ENCODE results near the gene NPTXR.
"Not testable (repeated sequence)": the region's sequence is repeated elsewhere in the genome, so short reads cannot be mapped to it uniquely, and the experiment has no call there.

Gene NPTXR

DNA sequence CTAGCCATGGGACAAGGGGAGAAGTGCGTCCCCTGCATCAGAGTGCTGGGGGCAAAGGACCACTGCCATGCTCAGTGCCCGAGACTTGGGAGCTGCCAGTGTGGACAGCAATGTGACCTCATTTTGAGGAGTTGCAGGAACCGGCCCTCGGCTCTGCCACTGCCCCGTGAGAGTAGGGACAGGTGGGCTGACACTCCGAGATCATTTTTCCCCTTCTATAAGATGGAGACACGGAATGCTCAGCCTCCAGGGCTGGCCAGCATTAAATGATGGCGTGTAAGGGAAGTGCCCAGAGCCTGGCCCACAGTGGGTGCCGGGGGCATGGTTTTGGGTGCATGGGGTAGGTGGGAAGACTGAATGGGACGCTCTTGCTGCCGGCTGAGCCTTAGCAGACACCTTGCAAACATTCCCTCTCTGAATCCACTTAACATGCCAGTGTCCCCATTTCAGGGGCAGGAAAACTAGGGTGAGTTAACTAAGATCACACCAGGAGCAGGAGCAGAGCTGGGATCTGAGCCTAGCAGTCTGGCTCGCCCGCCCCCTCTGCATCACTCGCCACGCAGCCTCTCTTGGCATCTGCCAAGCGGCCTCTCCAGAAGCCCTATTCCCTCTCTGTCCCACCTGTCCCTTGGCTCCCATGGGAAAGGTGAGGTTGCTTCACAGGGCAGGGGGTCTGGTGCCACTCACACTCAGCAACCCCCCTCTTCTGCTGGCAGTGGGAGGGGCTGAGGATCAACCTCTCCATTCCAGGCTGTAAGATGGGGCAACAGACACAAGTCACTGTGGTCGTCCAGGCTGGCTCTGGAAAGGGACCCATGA, 13.6 kb downstream of the NPTXR start:
- DNase-seq: no peak

DNA sequence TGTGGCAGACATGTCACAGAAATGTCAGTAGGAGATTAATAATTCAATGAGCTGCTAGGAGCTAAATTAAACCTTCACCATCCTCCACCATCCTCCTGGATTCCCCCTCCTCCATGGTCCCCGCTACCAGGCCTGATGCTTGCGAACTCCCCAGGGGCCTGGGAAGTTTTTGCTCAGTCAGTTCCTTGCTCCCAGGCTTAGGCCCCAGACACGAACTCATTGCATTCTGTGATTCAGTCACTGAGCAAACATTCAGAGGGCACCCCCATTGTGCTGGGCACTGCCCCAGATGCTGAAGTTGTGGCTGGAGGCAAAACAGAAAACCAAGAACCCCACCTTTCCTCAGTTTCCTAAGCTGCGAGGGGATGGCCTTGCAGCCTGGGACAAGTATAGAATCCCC, 14.3 kb downstream of the NPTXR start:
- no peak for DNase-seq

DNA sequence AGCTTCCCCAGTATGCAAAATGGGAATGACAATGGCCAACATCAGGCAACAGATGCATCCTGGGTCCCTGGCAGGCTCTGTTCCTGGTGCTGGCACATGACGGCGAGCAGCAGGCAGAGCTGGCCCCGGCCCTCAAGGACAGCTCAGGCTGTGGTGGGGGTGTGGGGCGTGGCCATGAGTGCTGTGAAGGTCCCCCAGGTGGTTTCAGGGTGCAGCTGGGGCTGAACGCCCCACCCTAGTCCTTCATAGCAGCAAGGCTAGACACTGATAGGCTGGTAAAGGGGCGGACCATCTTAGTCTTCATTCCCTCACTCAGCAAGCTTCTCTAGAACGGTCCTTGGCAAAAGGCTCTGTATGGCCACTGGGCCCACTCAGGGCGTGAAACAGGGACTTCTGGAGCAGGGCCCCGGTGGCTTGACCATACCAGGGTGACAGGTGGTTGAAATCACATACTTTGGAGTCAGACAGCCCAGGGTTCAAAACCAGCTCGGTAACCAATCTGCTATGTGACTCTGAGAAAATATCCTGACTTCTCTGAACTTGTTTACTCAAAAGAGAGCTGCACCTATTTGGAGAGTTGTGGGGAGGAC, 15.1 kb downstream of the NPTXR start:
- no peak for DNase-seq

DNA sequence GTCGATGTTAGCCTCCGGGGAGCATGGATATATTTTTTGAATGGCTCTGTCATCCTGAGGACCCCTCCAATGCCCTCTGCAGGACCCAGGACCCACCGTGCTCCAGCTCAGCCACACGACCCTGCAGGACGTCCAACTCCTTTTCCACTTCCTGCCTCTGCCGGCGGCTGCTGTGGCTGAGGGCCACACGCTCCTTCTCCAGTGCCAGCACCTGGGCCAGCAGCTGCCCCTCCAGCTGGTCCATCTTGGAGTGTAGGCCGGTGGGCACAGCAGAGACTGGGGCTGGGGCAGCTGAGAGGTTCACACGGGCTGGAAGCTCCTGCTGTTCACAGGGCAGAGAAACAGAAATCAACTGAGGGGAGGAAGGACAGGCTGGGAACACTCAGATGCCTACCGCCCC, 15.6 kb downstream of the NPTXR start:
- DNase-seq: no peak

DNA sequence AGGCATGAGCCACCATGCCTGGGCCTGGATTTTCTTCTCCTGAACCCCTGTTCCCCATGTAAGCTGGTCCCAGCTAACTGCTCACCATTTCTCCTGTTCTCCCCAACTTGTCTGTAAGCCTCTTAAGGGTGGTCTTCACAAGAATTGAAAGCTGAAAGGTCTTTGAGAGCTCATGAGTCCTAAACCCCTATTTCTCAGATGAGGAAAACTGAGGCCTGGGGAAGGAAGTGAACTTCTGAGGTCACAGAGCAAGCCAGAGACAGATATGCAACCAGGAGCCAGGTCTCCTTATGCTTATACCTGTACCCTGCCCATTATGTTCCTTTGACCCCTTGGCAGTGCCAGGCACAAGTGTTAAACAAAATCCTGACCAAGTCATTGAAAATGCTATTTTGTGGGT, 16.3 kb downstream of the NPTXR start:
- DNase-seq: no peak

DNA sequence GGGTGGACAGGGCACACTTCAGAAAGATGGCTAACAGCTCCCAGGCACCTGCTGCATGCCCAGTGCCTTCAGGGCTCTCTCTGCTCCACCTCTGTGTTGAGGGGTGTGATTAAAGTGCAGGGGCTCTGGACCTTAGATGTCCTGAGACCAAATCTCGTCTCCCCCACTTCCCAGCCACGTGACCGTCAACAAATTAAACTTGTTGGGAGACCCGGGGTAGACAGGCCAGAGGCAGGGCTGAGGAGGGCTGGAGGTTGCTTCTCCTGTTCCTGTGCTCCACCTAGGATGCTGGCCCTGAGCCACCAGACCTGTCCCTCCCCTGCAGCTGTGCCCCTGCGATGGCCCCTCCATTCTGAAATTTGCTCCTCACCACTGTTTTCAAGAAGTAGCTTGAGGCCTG, 17.0 kb downstream of the NPTXR start:
- no peak for DNase-seq

DNA sequence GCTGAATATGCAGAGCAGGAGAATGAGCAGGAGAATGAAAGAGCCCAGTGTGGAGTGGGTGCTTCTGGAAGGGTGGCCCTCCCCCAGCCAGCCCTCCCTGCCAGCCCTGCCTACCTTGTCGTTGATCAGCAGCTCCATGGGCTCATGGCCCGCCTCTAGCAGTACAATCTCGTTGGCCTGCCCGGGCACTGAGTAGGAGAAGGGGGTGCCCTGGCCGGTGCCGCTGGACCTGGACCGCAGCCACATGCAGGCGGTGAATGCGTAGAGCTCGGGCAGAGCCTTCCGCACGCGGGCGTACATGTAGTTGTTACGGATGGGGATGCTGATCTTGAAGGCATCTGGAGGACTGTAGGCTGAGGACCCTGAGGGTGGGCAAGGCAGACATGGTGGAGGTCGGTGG, 17.4 kb downstream of the NPTXR start:
- no peak for DNase-seq

DNA sequence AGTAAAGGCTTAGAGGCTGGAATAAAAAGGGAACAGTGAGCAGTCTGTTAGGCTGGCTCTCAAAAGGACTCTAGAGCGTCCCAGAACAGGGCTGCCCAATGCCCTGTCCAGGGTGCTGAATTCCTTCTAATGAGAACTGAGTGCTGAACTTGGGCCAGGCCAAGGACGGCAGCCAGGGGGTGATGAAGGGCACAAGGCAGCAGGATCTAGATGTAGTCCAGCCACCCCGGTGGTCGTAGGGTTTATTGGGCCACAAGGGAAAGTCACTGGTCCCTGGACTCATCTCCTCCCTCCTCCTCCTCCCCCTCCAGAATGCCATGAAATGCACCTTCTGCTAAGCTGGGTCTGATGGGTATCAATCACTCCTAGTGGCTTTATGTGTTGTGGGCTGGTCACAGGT, 19.2 kb downstream of the NPTXR start:
- DNase-seq: peak; percentile 70 to 83

DNA sequence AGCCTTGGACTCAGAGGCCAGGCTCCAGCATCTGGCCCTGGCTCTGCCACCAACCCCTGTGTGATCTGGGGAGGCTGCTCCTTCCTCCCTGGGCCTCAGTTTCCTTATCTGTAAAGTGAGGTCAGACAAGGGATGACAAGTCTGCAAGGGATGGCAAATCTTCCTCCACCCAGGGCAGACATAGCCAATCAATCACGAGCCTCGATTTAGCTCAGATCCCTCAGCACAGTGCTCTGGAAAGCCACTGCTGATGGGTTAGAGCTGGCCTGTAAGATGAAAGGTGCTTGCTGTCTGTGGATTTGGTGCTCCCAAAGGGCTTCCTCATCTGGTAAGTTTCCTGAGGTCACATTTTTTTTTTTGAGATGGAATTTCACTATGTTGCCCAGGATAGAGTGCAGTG, 20.2 kb downstream of the NPTXR start:
- DNase-seq: no peak

DNA sequence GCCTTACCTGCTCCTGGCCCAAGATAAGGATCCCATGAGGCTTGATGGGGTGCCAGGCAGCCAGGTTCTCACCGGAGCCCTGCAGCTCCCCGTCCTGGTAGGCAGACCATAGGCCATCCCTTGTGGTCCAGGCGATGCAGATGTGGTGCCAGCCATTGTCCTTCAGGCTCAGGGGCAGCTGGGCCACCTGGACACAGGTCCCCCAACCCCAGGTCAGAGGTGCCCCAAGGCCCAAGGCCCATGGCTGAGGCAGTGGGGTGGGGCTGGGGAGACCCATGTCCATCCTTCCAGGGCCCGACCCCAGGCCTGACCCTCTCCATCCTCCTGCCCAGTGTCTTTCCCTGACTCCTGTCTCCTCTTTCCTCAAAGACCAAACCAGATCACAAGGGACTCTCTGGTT, 20.8 kb downstream of the NPTXR start:
- no peak for DNase-seq

DNA sequence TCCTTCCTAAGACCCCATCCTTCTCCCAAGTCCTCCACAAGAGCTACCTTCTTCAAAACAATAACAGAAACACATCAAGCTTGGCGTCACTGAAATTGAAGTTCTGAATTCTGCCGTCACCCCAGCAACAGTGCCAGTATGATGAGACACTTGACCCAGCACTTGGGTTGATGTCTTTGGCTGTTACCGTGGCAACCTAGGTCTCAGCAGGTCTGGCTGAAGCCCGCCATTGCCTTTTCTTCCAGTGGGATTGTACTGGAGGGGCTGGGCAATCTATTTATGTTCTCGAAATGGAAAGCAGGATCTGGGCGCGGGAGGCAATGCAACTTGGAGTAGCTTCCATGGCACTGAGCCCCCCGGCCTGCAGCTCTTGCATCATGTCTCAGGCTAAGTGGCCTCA, 23.8 kb downstream of the NPTXR start:
- no peak for DNase-seq

DNA sequence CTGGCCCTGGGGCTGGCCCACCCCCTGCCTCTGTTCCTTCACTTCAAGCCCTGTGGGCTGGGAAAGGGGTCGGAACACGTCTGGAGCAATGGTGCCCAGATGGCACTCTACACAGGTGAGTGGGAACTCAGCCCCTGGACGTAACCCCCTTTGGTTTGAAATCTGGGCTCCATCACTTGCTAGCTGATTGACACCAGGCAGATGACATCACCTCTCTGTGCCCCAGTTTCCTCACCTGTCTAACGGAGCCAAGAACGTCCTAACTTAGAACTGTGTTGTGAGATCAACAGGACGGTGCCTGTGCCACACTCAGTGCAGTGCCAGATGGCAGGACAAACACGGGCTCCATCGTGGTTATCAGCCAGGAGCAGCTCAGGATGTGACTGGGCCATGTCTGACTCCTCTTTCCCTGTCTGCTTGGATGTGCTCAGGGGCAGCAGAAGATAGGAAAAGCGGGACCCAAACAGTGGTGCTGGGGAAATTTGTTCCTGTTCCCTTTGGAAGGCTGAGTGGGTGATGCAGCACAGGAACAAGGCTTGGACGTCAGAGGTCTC, 24.4 kb downstream of the NPTXR start:
- DNase-seq: no peak

DNA sequence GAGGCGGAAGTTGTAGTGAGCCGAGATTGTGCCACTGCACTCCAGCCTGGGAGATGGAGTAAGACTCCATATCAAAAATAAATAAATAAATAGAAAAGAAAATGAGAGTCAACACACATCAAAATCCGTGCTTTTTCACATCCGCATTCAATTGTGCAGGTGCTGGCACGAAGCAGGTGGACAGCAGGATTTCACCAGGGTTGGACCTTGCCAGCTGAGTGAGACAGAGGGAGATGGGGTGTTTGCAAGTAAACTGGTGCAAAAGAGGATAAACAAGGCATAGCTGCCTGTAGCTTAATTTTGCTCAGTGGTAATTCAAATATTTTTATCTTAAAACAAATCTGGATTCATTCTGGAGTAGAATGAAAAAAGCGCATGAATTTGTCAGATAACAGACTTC, 26.6 kb downstream of the NPTXR start:
- DNase-seq: no peak

DNA sequence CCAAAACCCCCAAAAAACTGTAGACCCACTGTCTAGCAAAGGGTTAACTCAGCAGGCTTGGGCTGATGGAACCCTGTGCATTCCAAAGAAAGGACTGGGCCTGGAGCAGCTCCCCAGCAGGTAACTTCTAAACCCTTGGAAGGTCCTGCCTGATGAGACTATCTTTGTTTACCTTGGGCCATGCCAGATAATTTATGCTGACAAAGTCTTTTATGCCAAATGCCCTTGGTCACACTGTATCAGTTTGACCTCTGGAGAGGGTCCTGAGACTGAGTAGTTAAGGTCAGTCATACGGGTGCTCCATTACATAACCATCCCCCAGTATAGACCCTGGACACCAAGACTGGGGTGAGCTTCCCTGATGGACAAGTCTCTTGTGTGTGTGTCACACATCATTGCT, 28.0 kb downstream of the NPTXR start:
- DNase-seq: no peak

DNA sequence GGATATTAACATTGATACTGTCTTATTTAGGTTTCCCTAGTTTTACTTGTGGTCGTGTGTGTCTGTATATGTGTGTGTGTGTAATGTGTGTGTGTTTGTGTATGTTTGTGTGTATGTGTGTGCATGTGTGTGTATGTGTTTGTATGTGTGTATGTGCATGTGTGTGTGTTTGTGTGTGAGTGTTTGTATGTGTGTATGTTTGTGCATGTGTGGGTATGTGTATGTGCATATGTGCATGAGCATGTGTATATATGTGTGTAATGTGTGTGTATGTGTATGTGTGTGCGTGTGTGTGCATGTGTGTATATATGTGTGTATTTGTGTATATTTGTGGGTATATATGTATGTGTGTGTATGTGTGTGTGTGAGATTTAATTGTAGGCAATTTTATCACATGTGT, 32.6 kb downstream of the NPTXR start:
- no peak for DNase-seq

DNA sequence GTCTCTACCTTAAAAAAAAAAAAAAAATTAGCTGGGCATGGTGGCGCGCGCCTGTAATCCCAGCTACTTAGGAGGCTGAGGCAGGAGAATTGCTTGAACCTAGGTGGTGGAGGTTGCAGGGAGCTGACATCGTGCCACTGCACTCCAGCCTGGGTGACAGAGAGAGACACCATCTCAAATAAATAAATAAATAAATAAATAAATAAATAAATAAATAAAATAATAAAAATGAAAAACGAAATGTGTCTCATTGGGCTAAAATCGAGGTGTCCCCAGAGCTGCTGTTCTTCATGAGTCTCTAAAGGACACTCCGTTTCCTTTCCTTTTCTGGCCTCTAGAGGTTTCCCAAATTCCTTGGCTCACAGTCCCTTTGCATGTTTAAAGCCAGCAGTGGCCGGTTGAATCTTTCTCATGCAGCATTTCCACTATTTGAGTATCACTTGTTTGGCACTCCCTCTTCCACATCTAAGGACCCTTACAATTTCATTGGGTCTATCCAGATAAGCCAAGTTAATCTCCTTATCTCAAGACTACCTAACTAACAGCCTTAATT, 38.7 kb downstream of the NPTXR start:
- DNase-seq: not testable (repeated sequence)

DNA sequence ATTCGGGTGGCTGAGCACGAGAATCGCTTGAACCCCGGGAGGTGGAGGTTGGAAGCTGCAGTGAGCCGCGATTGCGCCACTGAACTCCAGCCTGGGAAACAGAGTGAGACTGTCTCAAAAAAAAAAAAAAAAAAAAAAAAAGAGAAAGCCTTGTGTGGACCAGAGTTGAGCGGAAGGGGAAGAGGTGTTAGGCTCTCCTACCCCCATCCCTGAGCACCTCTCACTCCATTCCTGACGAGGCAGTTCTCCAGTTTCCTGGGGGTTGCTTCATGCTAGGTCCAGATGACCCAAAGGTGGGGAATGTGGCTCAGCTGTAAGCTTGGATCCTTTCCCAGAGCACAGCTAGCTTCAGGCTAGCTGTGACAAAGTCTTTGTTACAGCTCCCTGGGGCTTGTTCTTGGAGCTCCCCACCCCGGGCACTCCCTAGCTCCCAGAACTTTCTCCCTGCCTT, 41.1 kb downstream of the NPTXR start:
- no peak for DNase-seq

DNA sequence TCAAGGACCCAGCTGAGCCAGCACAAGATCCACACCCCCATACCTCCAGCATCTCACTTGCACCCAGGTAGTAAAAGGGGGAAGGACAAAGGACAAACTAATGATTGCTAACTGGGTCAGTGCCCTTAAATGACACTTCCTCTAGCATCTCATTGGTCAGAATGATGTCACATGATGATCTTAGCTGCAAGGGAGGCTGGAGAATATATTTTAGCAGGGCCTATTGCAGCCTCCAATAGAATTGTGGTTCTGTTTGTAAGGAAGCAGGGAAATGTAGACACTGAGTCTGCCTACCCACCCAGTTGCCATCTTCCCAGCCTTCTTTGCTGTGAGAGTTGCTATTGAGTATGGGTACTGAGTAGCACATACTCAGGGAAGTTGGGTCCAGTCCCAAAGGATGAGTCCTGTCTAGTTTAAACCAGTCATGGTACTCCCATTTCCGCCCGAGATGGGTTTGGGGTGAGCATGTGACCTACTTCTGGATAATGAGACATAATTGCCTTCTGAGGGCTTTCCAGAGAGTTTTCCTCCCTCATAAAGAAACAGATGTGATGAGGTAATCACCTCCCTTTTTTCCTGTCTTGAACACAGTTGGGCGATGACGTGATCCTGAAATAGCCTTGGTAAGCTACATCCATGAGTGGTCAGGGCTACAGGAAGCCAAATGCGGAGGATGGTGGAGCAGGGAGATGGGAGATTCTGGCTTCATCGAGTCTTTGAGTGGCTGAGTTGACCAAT, 44.4 kb downstream of the NPTXR start:
- no peak for DNase-seq

DNA sequence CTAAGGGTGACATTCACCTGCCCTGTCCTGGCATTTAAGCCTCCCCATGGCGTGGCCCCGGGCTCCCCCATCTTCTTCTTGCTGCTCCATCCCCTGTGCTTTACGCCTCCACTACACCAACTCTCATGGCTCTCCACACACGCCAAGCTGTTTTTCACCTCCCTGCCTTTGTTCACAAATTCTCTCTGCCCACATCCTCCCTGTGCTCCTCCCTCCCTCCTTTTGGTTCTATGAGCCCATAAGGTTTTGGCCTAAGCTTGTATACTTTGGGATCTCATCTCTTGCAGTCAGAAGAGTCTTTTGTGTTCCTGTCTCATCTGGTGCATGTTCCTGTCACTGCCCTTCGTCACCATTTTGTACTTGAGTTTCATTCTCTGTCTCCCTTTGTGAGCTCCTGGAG, 45.3 kb downstream of the NPTXR start:
- DNase-seq: no peak

DNA sequence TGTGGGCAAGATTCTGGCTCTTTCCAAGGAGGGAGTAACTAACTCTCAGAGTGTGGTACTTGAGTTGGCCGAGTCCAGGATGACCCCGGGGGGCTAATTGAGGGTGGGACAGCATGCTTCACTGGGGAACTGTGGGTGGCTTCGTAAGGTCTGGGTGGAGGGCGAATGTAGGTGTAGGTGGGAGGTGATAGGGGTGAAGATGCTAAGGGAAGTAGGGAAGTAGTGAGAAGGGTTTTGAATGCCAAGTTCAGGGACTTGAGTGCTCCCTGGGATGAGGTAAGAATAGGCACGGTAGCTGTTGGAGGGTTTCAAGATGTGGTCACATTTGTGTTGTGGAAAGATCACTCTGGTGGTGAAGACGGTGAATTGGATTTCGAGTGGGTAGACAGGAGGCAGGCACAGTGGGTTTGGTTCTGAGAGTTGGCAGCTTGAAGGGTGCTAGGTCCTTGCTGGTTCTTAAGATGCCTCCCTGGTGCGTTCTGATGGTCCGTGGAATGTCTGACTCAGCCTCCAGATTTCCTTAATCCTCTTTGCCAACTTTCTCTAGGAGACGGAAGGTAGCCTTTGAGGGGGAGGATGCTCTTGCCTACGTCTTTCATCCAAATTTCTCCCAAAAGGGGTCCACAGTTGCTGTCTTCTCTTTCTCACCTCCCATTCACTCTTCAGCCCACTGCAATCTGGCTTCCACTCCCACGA, 47.4 kb downstream of the NPTXR start:
- no peak for DNase-seq

DNA sequence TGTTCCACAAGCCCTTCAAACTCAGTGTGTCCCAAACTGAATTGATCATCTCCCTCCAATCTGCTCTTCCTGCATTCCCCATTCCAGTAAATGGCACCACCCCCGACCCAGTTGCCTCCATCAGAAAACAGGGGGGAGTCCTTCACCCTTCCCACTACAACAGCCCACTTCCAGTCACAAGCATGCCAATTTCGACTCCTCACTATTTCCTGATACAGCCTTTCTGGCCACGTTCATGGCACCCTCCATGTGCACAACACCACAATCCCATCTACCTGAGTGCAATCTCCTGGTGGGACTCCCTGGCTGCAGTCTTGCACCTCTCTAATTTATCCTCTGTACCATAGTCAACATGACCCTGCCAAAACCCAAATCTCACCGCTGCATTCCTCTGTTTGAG, 48.3 kb downstream of the NPTXR start:
- no peak for DNase-seq

DNA sequence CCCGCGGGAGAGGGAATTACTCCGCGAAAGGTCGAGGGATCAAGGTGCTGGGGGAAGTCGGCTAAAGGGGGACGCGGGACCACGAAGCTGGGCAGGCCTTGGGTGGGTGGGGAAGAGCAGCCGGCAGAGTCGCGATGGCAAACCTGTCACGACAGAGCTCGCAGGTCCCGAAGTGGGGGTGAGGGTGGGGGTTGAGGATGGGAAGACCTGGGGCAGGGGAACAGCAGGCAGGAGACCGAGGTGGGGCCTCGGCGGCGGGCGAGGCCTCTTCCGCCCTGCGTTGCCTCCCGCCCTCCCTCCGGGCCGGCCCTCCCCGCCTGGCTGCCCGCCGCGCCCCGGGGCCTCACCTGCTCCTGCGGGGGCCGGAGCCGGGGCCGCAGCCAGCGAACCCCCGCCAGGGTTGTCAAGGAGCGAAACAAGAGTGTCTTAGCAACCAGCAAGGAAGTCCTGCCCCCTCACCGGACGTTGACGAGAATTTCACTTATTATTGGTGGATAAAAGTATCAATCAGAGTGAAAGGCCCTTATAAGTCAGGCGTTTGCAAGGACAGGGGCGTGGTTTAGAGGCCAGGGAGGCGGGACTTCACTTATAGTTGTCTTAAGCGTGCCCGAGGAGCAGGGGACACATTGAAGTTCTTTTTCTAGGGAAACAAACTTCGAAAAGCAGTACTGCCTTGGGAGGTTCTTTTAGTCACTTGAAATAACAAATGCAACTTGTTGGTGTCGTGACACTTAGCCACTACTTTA, 49.9 kb downstream of the NPTXR start, which contains the start of gene DNAL4:
DNAL4 (minus strand) TSS at position 423 of the 746 bp plus-strand sequence. CDS start 11,412 bp downstream, outside the sequence.
- DNase-seq: peak; percentile 97 to 100

All from inflammatory macrophage (primary cell).